Measurements from ENCODE around the gene PTPRR. TPM values are rescaled to one million over a fixed set of nuclear protein-coding genes. Genes with fewer than 3 reads are reported as not detected.

Gene PTPRR
- total and polyA plus RNA-seq, 9 donors = 0.15 to 1.5 (median 0.32) TPM; not detected in 1

GRCh38 chr12:70920891-70921290, 353 bp upstream of the PTPRR start:
- H3K27ac ChIP-seq = no peak overlapping the region
- intact Hi-C loops (cut with DNase I) = no loop called here
- peaks cover 2% of the 10 kb centered on the region for H3K4me1 ChIP-seq (ENCODE audit: insufficient read depth)
- WGBS, 3 donors = 19 to 22% (median 20%) methylated on average over 9 of the region's 9 CpGs
- no peak overlapping the region for H3K4me3 ChIP-seq
- no peaks in the 10 kb centered on the region for H3K27me3 ChIP-seq
- H3K36me3 ChIP-seq = no peaks in the 10 kb centered on the region
- H3K9me3 ChIP-seq = no peaks in the 10 kb centered on the region
- no peak for TF ChIP-seq CTCF (IDR thresholded peaks at IDR 0.05)
- no peak for TF ChIP-seq POLR2A (IDR thresholded peaks at IDR 0.05)
- TF ChIP-seq EP300 (IDR thresholded peaks at IDR 0.05) = no peak
- no peak for DNase-seq

- Histone ChIP-seq H3K9me3 (no peaks in the 10 kb centered on the region), H3K4me3 (no peak overlapping the region), H3K27me3 (no peaks in the 10 kb centered on the region), H3K36me3 (no peaks in the 10 kb centered on the region), H3K27ac (no peak overlapping the region), H3K4me1 (ENCODE audit: insufficient read depth) (peaks cover 2% of the 10 kb centered on the region)
- intact Hi-C loops (cut with DNase I) = no loop called here
- DNase-seq = no peak
- 9 to 16% (median 12%) methylated on average over 10 of the region's 10 CpGs for WGBS, 3 donors
- TF ChIP-seq CTCF (IDR thresholded peaks at IDR 0.05) = no peak
- no peak for TF ChIP-seq EP300 (IDR thresholded peaks at IDR 0.05)
- TF ChIP-seq POLR2A (IDR thresholded peaks at IDR 0.05) = no peak
These were observed 922 bp downstream of the PTPRR start for GRCh38 chr12:70919597-70920035.

- TF ChIP-seq EP300 (IDR thresholded peaks at IDR 0.05) (no peak), CTCF (IDR thresholded peaks at IDR 0.05) (no peak), POLR2A (IDR thresholded peaks at IDR 0.05) (no peak)
- no peaks in the 10 kb centered on the region for H3K9me3 ChIP-seq
- no peaks in the 10 kb centered on the region for H3K27me3 ChIP-seq
- no peak overlapping the region for H3K27ac ChIP-seq
- no peak overlapping the region for H3K4me3 ChIP-seq
- WGBS, 3 donors = 76 to 92% (median 84%) methylated on average over 2 of the region's 2 CpGs
- DNase-seq = no peak
- intact Hi-C loops (cut with DNase I) = no loop called here
- peaks cover 2% of the 10 kb centered on the region for H3K4me1 ChIP-seq (ENCODE audit: insufficient read depth)
- H3K36me3 ChIP-seq = no peaks in the 10 kb centered on the region
These were observed 1.4 kb downstream of the PTPRR start for GRCh38 chr12:70919176-70919575.

GRCh38 chr12:70918321-70918720, 2.2 kb downstream of the PTPRR start:
- intact Hi-C loops (cut with DNase I) = no loop called here
- no peak overlapping the region for H3K27ac ChIP-seq
- no peaks in the 10 kb centered on the region for H3K27me3 ChIP-seq
- H3K4me3 ChIP-seq = no peak overlapping the region
- WGBS, 3 donors = 82 to 90% (median 83%) methylated on average over 1 of the region's 1 CpG
- H3K9me3 ChIP-seq = no peaks in the 10 kb centered on the region
- no peak for TF ChIP-seq POLR2A (IDR thresholded peaks at IDR 0.05)
- no peak for TF ChIP-seq CTCF (IDR thresholded peaks at IDR 0.05)
- TF ChIP-seq EP300 (IDR thresholded peaks at IDR 0.05) = no peak
- peaks cover 2% of the 10 kb centered on the region for H3K4me1 ChIP-seq (ENCODE audit: insufficient read depth)
- no peaks in the 10 kb centered on the region for H3K36me3 ChIP-seq
- no peak for DNase-seq

Measured in ovary (tissue), 9 donors.